NCI-H2171 treated with DMSO at 0.1 percent for 48 hours (cell line): ENCODE data around the gene AAMP.

Experiments used
- DNase-seq: peaks from one replicate; lab custom pipeline; 2025; lab: John Stamatoyannopoulos, UW

The AAMP gene

DNA sequence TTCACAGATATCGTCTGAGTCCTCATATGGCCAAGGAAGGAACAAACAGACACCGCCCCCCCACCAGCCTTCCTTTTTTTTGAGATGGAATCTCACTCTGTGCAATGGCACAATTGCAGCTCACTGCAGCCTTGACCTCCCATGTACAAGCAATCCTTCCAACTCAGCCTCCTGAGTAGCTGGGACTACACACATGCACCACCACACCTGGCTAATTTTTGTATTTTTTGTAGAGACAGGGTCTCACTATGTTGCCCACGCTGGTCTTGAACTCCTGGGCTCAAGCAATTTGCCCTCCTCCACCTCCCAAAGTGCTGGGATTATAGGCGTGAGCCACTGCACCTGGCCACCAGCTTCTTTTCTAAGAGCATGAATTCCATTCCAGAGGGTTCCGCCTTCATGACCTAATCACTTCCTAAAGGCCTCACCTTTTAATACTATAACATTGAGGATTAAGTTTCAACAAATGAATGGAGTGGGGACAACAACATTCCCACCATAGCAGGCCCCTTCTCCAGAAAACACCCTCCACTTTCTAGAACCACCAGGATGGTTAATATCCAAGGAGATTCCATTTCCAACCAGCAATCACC is 24.6 kb upstream of the AAMP start:
- no peak for DNase-seq

DNA sequence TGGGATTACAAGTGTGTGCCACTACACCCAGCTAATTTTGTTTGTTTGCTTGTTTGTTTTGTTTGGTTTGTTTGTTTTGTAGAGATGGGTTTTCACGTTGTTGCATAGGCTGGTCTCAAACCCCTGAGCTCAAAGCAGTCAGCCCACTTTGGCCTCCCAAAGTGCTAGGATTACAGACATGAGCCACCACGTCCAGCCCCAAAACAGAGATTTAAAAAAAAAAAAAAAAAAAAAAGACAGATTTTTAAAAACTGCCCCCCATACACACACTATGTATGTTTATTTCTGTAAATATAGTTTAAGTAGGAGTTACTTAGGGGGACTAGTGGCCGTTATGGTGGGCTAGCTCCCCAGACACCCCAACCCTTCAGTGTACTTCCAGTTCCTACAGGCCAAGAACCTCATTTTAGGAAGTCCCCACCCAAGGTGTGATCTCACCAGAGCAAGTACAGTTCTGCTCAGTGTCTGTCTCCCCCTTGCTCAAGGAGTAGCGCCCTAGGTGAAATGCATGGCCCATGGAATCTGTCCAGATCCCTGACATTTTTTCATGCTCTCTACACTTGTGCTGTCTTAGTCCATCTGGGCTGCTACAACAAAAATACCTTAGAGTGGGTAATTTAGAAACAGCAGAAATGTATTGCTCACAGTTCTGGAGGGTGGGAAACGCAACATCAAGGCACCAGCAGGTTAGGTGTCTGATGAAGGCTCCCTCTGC is 23.9 kb upstream of the AAMP start:
- no peak for DNase-seq

DNA sequence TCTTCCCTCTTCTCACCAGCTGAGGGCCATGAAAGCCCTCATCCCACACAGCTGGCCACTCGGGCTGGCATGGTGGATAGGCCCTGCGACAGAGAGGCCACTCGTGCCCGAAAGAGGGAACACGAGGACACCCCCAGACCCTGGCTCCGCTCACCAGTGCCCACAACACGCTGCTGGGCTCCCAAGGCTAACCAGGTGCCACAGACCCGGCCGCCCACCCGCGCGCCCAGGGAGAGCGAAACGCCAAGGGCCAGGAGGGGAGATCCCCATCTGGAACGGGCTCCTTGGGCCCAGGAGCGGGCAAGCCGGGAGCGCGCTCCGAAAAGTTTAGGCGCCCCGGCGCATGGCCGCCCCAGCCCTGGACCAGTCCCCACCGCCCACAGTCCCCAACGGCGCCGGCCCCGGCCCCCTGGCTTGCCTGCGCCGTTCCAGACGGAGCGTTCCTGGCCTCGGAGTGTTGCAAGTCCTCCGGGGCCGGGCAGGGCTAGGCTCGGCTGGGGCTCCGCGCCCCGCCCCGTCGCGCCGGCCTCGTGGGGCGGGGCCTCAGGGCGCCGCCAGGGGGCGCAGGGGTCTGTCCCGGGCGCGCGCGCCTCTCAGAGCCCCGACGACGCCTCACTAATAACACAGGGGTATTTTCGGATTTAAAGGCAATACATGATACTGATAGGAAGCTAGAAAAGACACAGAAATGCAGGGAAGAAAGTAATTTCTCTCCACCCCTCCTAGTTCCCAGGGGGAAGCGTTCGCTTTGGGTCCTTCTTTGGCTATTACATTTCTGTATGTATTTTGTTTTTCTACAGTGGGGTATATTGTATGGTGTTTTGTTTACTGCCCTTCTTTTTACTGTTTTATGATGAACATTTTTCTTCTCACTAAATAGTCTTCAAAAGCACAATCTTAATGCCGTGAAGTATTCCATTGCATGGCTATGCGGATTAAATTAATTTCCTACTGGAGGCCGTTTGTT is 22.4 kb upstream of the AAMP start, which contains the start of gene TMBIM1:
Gene TMBIM1 (minus strand): TSS at position 456 of the 967 bp plus-strand sequence. CDS start 10,362 bp downstream, outside the sequence.
- no peak for DNase-seq

DNA sequence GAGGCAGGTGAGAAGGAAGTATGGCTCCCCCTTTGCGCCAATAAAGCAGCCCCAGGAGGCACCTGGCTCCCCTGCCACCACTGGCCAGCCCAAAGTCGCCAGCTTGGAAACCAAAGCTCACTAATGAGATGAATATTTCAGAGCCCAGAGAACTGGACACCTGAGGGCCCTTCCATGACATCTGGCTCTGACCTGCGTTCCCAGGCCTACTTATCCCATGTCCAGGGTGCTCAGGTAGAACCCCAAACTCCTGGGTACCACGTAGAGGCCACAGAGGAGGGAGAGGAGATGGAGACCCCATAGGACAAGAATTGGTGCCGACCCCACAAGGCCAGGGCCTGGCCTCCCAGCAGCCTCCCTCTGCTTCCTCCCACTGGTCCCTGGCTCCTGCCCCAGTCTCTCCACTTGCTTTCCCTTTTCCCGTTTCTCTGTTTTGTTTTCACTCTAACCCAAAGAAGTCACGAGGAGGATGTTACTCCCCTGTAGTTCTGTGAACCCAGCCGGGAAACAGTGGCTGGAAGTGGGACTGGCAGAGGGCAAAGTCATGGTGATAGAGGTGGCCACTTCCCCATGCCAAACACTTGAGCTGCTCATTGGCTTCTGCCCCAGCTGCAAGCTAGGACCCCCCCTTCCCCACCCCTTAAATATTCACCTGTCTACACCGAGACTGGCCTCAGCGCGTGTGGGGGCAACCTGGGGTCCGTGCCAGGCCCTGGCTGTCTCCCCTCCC is 21.5 kb upstream of the AAMP start:
- no peak for DNase-seq

DNA sequence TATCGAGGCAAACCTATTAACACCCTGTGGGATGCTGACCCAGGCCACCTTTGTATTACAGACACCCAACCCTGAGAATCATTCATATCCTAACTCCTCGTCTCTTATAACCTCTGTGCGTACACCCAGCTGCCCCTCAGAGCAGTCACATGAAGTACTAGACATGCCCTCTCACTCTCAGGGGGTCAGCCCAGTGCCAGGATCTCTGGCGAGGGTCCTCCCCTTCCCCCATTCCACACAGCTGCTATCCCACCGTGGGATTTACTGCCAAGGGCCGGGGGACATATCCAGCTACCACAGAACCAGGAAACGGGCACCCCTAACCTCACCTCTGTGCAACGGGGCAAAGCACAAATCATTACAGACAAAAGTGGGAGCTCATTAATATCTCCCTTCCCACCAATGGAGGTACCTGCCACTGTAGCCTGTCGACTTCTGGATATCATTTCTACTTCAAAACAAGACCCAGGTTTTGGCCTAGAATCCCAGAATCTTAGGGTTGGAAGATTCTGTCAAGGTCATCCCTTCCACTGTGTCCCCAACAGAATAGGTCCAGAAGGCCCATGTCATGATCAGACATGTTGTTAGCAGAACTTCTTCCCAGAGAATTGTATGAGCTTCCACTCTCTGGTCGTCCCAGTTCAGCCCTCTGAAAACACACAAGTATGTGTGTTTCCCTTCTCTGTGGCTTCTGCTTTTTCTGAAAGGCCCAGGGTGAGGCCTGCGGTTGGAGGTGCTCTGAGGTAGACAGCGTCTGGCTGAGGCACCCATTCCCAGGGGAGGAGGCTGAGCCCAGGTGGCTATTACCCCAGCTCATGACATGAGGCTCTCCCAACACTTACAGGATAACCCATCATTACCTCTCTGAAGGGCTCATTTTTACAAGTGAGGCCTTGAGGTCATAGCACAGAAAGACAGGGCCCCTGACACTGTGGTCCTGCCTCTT is 20.7 kb upstream of the AAMP start:
- DNase-seq, result no peak

DNA sequence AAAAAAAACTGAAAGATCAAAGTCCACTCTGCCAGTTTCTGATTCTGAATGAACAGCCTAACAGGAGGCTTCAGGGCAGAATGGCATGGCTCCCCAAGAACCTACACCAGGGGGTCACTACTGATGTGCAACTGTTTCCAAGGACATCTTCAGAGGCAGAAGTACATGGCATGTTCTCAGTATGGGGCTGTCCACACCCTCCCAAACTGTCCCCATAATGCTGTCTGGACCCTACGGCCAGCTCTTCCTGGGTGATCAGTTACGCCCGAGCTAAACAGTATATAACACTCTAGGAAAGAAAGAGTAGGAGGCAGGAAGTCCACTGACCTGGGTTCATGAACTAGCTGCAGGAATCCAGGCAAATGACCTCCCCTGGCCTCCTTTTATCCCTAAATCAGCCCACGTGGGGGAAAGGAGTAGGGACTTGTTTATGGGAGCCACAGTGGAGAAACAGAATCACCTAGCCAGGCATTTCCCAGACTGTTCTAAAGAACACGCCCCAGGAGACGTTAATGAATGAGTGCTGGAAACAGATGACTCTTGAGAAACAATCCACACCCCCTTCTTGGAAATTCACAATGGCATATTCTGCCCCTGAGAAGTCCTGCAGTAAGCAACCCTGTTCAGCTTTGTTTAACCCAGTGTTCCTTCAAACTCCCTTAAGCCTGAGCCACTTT is 19.8 kb upstream of the AAMP start:
- no peak for DNase-seq

DNA sequence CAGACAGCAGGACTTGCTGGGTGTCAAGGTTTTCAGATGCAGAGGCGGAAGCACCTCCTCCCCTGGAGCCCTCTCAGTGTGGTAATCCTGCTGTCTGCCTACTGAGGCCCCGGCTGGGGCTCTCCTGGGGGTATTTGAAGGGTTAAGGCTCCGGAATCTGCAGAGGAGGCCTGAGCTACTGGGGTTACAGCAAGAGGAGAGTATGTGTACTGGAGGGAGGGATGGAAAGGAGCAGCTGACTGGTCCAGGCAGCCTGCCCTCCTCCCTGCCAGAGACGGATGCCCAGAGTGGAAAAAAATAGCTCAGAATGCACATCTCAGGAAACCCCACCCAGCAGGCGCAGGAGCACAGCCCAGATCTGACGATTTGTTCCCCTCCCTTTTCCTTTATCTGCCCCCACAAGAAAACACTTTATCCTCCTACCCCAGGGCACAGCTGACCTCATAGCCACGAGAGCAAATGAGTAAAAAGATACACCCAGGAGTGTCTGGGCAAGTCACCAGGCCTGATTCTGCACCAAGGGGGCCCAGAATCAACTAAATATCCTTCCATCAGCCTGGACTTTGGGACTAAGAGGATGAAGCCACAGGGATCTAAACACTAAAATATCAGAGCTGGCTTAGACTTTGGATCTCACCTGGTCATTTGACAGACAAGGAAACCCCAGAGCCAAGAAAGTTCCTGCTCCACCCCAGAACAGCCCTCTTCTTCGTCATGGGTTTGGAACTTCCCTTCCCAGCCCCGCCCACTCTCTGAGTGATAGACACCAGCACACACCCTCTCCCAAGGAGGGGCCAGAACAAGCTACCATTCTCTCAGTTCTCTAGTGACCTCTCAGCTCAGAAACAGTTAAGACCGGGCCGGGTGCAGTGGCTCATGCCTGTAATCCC is 16.9 kb upstream of the AAMP start:
- DNase-seq, result no peak

DNA sequence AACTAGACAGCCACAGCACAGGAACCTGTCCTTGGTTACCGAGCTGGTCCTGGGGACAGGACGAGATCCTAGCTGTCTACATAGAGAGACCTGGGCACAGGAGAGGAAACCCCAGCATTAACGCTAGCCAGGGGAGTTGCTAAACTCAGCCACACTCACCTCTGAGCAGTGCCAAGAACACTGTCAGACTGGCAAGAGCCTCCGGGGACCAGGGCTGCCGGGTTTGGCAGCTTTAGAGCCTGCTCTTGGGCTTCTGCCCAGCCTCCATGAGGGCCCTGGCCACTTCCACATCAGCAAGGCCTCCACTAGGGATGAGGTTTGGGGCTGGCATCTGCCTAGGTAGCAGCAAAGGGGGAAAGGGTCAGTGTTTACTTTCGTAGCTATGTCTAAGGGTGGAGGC is 15.7 kb upstream of the AAMP start:
- DNase-seq, result peak; percentile 16

DNA sequence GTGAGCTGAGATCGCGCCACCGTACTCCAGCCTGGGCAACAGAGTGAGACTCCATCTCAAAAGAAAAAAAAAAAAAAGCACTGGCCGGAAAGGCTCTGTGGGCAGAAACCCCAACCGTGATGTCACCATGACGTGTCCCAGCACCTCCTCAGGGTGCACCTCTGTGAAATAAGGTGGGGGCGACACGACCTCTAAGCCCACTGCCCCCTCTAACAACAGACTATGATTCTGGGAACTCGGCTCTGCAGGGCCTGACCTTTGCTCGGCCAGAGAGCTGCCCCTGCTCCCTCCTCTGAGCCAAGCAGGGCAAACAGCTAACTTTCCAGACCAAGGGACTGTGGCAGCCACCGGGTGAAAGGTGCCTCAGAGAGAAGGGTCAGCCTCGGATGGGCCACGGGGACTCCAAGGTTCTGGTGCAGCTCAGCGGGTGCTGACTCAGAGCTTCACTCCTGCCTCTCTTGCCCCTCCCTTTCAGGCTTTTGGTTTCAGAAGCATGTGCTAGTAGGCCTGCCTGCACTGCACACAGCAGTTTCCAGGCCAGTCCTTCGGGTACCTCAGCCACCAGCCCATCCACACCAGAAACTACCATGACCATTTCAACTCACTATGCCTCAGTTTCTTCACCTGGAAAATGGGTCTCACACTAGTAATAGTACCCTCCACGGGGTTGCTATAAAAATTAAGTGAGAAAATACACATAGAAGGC is 14.3 kb upstream of the AAMP start:
- DNase-seq, result no peak

DNA sequence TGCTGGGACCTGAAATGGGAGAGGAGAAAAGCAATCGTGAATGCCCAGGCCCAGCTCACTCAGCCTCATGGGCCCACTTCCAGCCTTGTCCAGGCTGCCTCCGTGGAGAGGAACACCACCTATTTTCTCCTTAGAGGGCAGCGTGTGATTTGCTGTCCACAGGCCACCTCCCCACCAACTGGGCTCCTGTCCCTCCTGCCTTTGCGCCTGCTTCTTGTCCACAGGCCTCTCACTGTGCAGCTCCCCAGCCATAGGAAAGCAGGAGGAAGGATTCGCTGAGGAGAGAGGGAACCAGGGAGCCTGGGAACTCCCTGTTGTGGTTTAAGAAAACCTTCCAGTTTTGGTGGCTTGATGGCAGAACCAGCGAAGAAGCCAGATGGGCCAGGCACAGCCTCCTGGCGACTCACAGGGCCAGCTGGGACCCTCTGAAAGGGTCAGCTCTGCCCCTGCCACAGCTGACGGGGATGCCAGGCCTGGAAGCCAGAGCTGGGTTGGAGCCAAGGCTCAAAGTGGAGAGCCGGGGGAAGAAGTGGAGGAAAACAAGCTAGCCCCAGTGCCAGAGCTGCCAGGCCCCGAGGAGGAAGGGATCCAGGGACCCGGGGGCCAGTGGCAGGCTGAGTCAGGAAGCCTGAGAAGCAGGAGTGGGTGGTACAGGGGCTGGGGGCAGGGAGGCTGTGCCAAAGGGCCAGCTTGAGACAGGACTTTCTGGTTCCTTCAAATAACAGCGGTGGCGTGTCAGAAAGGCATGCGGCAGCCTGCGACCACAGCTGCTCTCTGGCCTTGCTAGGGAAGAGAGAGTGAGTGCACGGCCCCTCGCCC is 12.4 kb upstream of the AAMP start:
- peak; percentile 36 for DNase-seq

DNA sequence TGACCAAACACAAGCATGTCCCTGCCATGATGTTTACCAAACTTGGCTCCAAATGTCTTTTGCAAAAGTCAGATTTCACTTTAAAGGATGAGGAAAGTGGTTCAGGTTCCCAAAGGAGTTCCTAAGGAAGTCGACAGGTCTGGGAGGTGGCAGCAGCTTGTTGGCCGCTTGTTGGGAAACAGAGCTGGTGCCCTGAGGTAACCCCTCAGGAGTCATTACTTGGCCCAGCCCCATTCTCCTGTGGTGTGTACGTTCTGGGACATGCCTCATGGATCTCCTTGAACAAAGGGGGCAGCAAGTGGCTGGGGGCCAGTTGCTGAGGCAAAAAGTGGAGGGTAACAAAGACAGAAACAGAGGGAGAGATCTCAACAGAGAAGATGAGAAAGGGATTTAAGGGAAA is 11.5 kb upstream of the AAMP start:
- DNase-seq, result no peak

DNA sequence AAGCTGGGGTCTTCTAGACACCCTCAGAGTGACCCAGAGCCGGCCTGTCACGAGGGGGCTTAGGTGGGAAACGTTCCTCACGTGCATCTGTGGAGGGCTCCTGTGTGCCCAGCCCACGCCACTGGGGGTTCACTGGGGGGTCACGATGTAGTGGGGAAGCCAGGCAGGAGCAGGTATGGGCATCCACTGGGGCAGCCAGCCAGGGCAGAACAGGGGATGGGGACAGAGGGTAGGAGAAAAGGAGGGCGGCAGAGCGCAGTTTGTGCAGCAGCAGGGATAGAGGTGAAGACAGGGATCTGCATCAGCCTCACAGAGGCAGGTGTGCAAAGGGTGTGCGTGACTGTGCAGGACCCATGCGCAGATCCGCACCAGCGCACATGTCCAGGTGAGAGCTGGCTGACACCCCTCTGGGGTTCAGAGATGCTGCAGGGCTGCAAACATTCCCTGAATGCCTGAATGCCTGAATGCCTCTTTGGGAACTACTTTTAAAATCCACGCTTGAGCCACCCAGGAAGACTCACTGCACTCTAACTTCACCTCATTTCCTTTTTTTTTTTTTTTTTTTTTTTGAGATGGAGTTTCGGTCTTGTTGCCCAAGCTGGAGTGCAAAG is 10.4 kb upstream of the AAMP start:
- DNase-seq, result no peak

DNA sequence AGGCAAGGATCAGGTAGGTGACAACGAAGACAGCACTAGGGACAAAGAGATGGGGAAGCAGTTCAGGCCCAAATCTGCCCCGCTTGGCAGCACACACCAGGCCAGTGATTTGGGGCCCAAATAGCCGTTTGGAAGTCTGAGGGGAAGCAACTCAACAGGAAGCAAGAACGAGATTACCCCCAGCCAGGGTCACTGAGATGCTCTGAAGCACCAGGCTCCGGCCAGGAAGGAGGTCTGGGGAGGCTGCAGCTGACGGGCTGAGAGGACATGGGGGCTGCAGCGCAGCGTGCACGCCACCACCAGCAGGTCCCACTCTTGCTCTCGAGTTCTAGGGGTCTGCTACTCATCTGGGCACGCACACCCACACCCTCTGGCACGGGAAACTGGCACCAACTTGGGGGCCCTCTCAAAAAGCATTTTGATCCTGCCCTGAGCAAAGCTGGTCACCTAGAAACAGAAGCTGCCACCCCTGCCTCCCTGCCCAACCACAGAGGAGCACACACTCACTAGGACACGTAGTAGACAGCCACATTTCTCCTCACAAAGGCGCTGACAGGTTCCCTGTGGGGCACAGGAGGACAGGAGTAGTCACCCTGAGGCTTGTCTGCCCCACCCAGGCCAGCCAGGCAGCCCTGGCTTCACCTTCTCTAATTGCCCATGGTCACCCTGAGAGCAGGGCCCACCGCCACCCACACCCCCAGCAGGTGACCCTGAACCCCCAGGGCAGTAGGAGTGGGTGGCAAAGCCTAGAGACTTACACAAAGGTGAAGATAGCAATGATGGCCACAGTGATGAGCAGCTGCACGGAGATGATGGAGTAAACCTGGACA is 8.8 kb upstream of the AAMP start:
- no peak for DNase-seq

DNA sequence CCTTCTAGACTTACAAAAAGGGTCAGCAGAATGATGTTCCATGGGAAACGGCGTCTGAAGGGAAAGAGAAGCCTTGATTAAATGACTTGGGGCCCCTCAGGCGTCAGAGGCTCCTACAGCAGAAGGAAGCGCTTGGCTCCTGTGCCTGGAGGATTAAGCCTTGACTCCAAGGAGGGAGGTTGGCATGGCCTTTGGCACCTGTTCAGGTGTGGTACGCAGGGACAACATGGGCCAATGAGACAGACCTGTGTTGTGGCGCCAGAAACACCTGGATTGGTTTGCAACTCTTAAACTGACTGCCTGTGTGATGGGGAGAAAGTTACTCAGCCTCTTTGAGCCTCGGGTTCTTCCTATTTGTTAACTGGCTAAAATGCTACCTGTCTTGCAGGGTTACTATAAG is 8.0 kb upstream of the AAMP start:
- DNase-seq, result no peak

DNA sequence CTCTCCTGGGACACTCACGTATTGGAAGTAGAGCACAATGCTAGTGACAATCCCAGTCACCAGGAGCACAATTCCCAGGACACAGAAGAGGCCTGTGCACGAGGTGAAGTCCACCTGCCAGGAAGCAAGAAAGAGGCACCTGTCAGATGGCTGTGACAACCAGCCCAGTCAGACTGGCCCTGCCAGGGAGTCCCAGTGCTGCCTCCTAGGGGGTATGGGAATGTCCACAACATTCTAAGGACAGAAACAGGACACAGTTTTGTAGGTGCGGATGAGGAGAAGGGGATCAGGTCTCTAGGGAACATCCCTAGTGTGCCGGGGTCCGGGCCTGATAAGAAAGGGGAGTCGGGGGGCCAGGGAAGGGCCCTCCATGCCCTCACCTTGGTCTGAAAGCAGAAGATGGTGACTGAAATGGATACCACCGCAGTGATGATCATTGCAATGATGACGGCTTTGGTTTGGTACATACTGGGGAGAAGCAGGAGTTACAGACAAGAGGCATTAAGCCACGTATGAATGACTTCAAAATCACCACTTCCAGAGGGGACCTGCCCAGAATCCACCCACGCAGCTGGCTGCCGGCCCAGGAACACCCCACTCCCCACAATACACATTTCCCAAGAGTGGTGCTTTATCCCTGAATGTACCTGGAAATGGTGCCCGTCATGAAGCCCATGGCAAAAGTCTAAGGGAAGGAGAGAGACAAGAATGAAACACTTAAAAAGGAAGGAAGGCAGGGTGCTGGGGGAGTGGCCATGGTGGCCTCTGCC is 7.2 kb upstream of the AAMP start:
- DNase-seq, result no peak
